K562 (cell line): ENCODE results near the gene PDZRN4. TPM values are rescaled to one million over a fixed set of nuclear protein-coding genes. Genes with fewer than 3 reads are reported as not detected.

ENCODE experiments used
- ATAC-seq: fragments of 200-7000 bp; cut with Tn5 transposase; 3 replicates; pipeline ENCODE4 v1.9.1; 2020; ENCODE audit warnings: moderate library complexity
- BruUV-seq: library from RNA; stranded (reverse); fragments of 400-500 nt; replicated peaks from 2 replicates; lab custom pipeline; 2021; lab: Mats Ljungman, UMichigan
- CTCF ChIA-PET: fragments of 300-600 bp; formaldehyde crosslinking; extraction: SDS; loops from one replicate; lab custom pipeline; 2021; ENCODE audit warnings: low intra/inter-chr PET ratio; lab: Yijun Ruan, JAX
- POLR2A ChIA-PET: fragments of 300-600, 350-650 bp; sonication (Branson Sonifier 250); formaldehyde crosslinking; extraction: SDS; loops from one replicate; lab custom pipeline; 2021; ENCODE audit warnings: antibody characterized with exemption, inconsistent platforms; lab: Yijun Ruan, JAX
- DNase-seq, 4 experiments: peaks; one replicate each; pipeline versions ENCODE4 v3.0.0 to v3.0.0-alpha.2; 2011 to 2018; ENCODE audit warnings: low spot score in 3 of 4, mixed read lengths in 3 of 4; ENCODE audit errors: extremely low read depth in 1 of 4
- FAIRE-seq: peaks from 2 replicates; lab custom pipeline; 2011; peaks lifted over from hg19 to GRCh38; lab: Jason Lieb, UNC
- H2AFZ ChIP-seq: 2 replicates; pipeline ENCODE4 v1.6.0; 2011; ENCODE audit warnings: low read depth, low read length, control low read depth, inconsistent platforms
- H3K27ac ChIP-seq: fragments of 200-600 bp; 3 replicates; pipeline ENCODE4 v1.8.0; 2011; ENCODE audit warnings: low read depth, mild to moderate bottlenecking, control low read depth, inconsistent platforms, low read length, moderate library complexity, mixed read lengths; ENCODE audit errors: extremely low read depth
- H3K27me3 ChIP-seq, 2 experiments: fragments of 300-600 bp in 1 of 2; 2 replicates in 1 of 2; 3 replicates in 1 of 2; pipeline versions ENCODE4 v1.6.0 to v1.8.0; 2011; ENCODE audit warnings: inconsistent platforms in 2 of 2, low read length in 2 of 2, mild to moderate bottlenecking in 1 of 2, mixed read lengths in 1 of 2, moderate library complexity in 1 of 2; ENCODE audit not compliant: control insufficient read depth in 2 of 2, insufficient read depth in 2 of 2
- H3K36me3 ChIP-seq: fragments of 300-600 bp; 3 replicates; pipeline ENCODE4 v1.8.0; 2011; ENCODE audit warnings: mild to moderate bottlenecking, low read length, inconsistent platforms; ENCODE audit not compliant: control insufficient read depth, insufficient read depth
- H3K4me1 ChIP-seq, 2 experiments: fragments of 200-600 bp in 1 of 2; replicated peaks in 1 of 2; 2 replicates in 1 of 2; 3 replicates in 1 of 2; pipeline versions ENCODE4 v1.5.1 to v1.8.0; 2011; ENCODE audit warnings: inconsistent platforms in 2 of 2, low read length in 2 of 2, mild to moderate bottlenecking in 1 of 2, mixed read lengths in 1 of 2, moderate library complexity in 1 of 2; ENCODE audit not compliant: control insufficient read depth in 2 of 2, insufficient read depth in 2 of 2
- H3K4me2 ChIP-seq: 2 replicates; pipeline ENCODE4 v1.6.1; 2011; ENCODE audit warnings: low read length, control low read depth, inconsistent platforms, mixed read lengths; ENCODE audit not compliant: insufficient read depth
- H3K4me3 ChIP-seq: fragments of 200-600 bp; sonication (generic), shearing (Covaris generic); 2 replicates; pipeline ENCODE4 v1.5.1; 2016; ENCODE audit warnings: control low read depth, inconsistent platforms
- H3K79me2 ChIP-seq: fragments of 200-600 bp; 3 replicates; pipeline ENCODE4 v1.8.0; 2011; ENCODE audit warnings: low read length, inconsistent platforms; ENCODE audit not compliant: control insufficient read depth, insufficient read depth
- H3K9ac ChIP-seq, 2 experiments: 2 replicates each; pipeline versions ENCODE4 v1.6.0 to v1.6.1; 2011; ENCODE audit warnings: low read depth in 2 of 2, low read length in 2 of 2, control low read depth in 1 of 2, inconsistent platforms in 1 of 2, mild to moderate bottlenecking in 1 of 2, mixed read lengths in 1 of 2; ENCODE audit not compliant: insufficient read depth in 1 of 2
- H3K9me1 ChIP-seq: one replicate; pipeline ENCODE4 v1.6.0; 2011; ENCODE audit warnings: inconsistent platforms, mild to moderate bottlenecking, low read length, moderate library complexity; ENCODE audit not compliant: control insufficient read depth, insufficient read depth
- H3K9me3 ChIP-seq: replicated peaks from 2 replicates; pipeline ENCODE4 v1.5.1; 2011; ENCODE audit warnings: low read depth, low read length, inconsistent platforms; ENCODE audit not compliant: control insufficient read depth, insufficient read depth
- H4K20me1 ChIP-seq: replicated peaks from 2 replicates; pipeline ENCODE4 v1.6.1; 2011; ENCODE audit warnings: low read length, inconsistent platforms, mixed read lengths; ENCODE audit not compliant: control insufficient read depth, insufficient read depth
- ARID1B ChIP-seq: fragments of 450-650 bp; IDR thresholded peaks from 2 replicates; pipeline ENCODE4 v1.6.1; 2016; ENCODE audit warnings: antibody characterized with exemption, mild to moderate bottlenecking, inconsistent platforms
- BHLHE40 ChIP-seq: IDR thresholded peaks from 2 replicates; pipeline ENCODE4 v1.6.1; 2011; ENCODE audit warnings: low read length, improper control_type of control experiment
- ELK3 ChIP-seq: fragments of 450-650 bp; formaldehyde crosslinking; IDR thresholded peaks from 2 replicates; pipeline ENCODE4 v1.4.0; 2020; ENCODE audit warnings: mild to moderate bottlenecking
- HDAC2 ChIP-seq: fragments of 450-650 bp; IDR thresholded peaks from 2 replicates; pipeline ENCODE4 v1.6.1; 2016; ENCODE audit warnings: mild to moderate bottlenecking
- KAT8 ChIP-seq: fragments of 450-650 bp; IDR thresholded peaks from 2 replicates; pipeline ENCODE4 v1.6.1; 2016; ENCODE audit warnings: low read depth, mild to moderate bottlenecking
- KLF1 ChIP-seq: fragments of 450-650 bp; IDR thresholded peaks from 2 replicates; pipeline ENCODE4 v1.6.1; 2016; ENCODE audit warnings: missing genetic modification characterization, missing compliant biosample characterization
- NR2F6 ChIP-seq: fragments of 450-650 bp; formaldehyde crosslinking; IDR thresholded peaks from 2 replicates; pipeline ENCODE4 v1.4.0; 2020; ENCODE audit warnings: mild to moderate bottlenecking
- SIX5 ChIP-seq, 2 experiments: IDR thresholded peaks; 2 replicates each; pipeline ENCODE4 v1.6.1; 2011; ENCODE audit warnings: low read length in 2 of 2, borderline replicate concordance in 1 of 2, low read depth in 1 of 2, mild to moderate bottlenecking in 1 of 2, moderate library complexity in 1 of 2; ENCODE audit not compliant: insufficient read depth in 1 of 2
- SRSF9 ChIP-seq: fragments of 200-400 bp; formaldehyde crosslinking; IDR thresholded peaks from 2 replicates; pipeline ENCODE4 v1.6.1; 2017; ENCODE audit warnings: low read depth, low read length, borderline replicate concordance
- TCFL5 ChIP-seq: fragments of 250-450 bp; sonication (Bioruptor Pico); conservative IDR thresholded peaks from 2 replicates; pipeline ENCODE4 v1.6.1; 2021; ENCODE audit warnings: mild to moderate bottlenecking, moderate library complexity, matching md5 sums
- ZC3H4 ChIP-seq: sonication (generic); formaldehyde crosslinking; IDR thresholded peaks from 2 replicates; pipeline ENCODE4 v1.9.0; 2021; ENCODE audit warnings: missing genetic modification reagents, borderline replicate concordance
- ZNF277 ChIP-seq: fragments of 250-450 bp; sonication (Bioruptor Pico); IDR thresholded peaks from 2 replicates; pipeline ENCODE4 v1.8.0; 2022; ENCODE audit warnings: inconsistent platforms, mild to moderate bottlenecking, moderate library complexity, borderline replicate concordance
- in situ Hi-C: fragments of 300-500 bp; cut with MboI; formaldehyde crosslinking; loops from 4 replicates; pipeline ENCODE4 v1.15.0; 2018; ENCODE audit warnings: inconsistent platforms, mixed read lengths
- intact Hi-C: fragments of 100-400 bp; cut with micrococcal nuclease; formaldehyde crosslinking; loops from 2 replicates; pipeline ENCODE4 v1.14.2; 2022
- polyA plus RNA-seq, 8 experiments: library from polyadenylated mRNA; depleted of rRNA in 4 of 8; stranded (reverse) in 5 of 8; unstranded in 3 of 8; fragments of >200 nt; fragmentation: Nextera tagmentation in 2 of 8; fragmentation: Illumina TruSeq in 1 of 8; extraction: Ambion mirVana in 2 of 8; extraction: Trizol in 1 of 8; gene quantifications; 2 replicates each; pipeline versions ENCODE4 v1.2.1 to v1.2.3, GENCODE V29; 2011 to 2014; ENCODE audit warnings: inconsistent platforms in 1 of 8, missing spikeins in 1 of 8
- total RNA-seq, 7 experiments: library from RNA; depleted of rRNA in 6 of 7; stranded (reverse); fragments of >200 nt in 6 of 7; fragmentation: Illumina TruSeq in 2 of 7; extraction: Trizol in 2 of 7; gene quantifications; 2 replicates each; pipeline versions ENCODE4 v1.2.1 to v1.2.3, GENCODE V29; 2011 to 2021; ENCODE audit warnings: low replicate concordance in 1 of 7

Gene PDZRN4
- total and polyA plus RNA-seq, 9 of the 15 experiments (the other 6 are each of a cell fraction or from before 2014, with no cell fraction given) = not detected

GRCh38 chr12:41140117-41140516, 48.0 kb upstream of the PDZRN4 start:
- CTCF ChIA-PET = no interaction called here
- no peaks in the 10 kb centered on the region for H3K4me1 ChIP-seq
- H3K79me2 ChIP-seq = no peaks in the 10 kb centered on the region
- in situ Hi-C loops = no loop called here
- H3K36me3 ChIP-seq = no peaks in the 10 kb centered on the region
- no peak overlapping the region for H3K4me2 ChIP-seq
- no peak overlapping the region for H3K9ac ChIP-seq
- no peaks in the 10 kb centered on the region for H3K9me1 ChIP-seq
- FAIRE-seq = no peak
- TF ChIP-seq ARID1B = no peak
- TF ChIP-seq TCFL5 (CRISPR knock-in tag) = no peak
- TF ChIP-seq NR2F6 (CRISPR knock-in tag) = no peak
- TF ChIP-seq ELK3 (CRISPR knock-in tag) = no peak
- no peak for TF ChIP-seq KAT8
- TF ChIP-seq KLF1 = no peak
- no peak for TF ChIP-seq SIX5 (IDR thresholded peaks at IDR 0.05; ENCODE audit: borderline replicate concordance in 1 of 2, insufficient read depth in 1 of 2, low read depth in 1 of 2, low read length in 2 of 2)
- TF ChIP-seq HDAC2 = no peak
- TF ChIP-seq BHLHE40 = no peak
- no peak for TF ChIP-seq SRSF9
- no peak for TF ChIP-seq ZC3H4 (CRISPR knock-in tag)
- TF ChIP-seq ZNF277 (CRISPR knock-in tag) = no peak
- H4K20me1 ChIP-seq = no peaks in the 10 kb centered on the region
- H2AFZ ChIP-seq = no peak overlapping the region
- BruUV-seq = no TSS peak
- POLR2A ChIA-PET = no interaction called here
- intact Hi-C loops = no loop called here
- ATAC-seq = no peak
- no peak for DNase-seq
- no peaks in the 10 kb centered on the region for H3K27me3 ChIP-seq
- no peak overlapping the region for H3K4me3 ChIP-seq
- H3K9me3 ChIP-seq = no peaks in the 10 kb centered on the region
- H3K27ac ChIP-seq = no peak overlapping the region
